HL-60 (cell line): ENCODE data around the gene CPNE6.

Experiments used
- DNase-seq, 2 experiments: peaks; one replicate each; pipeline ENCODE4 v3.0.0-alpha.2; 2010 to 2020; ENCODE audit warnings: low read depth in 1 of 2, low spot score in 1 of 2
- H3K27ac ChIP-seq: fragments of 250-450 bp; sonication (Bioruptor Pico); replicated peaks from 2 replicates; pipeline ENCODE4 v1.5.1; 2020; ENCODE audit warnings: mild to moderate bottlenecking, moderate library complexity
- H3K27me3 ChIP-seq: fragments of 250-450 bp; sonication (Bioruptor Pico); 2 replicates; pipeline ENCODE4 v1.5.1; 2021; ENCODE audit warnings: mild to moderate bottlenecking, moderate library complexity; ENCODE audit not compliant: insufficient read depth, poor library complexity, severe bottlenecking
- H3K4me3 ChIP-seq: replicated peaks from 2 replicates; pipeline ENCODE4 v1.5.1; 2011; ENCODE audit warnings: mild to moderate bottlenecking, control low read depth, low read length; ENCODE audit not compliant: insufficient read depth
- CTCF ChIP-seq: IDR thresholded peaks from one replicate; pipeline ENCODE4 v1.5.1; 2011; ENCODE audit warnings: low read length, control low read depth, inconsistent platforms; ENCODE audit not compliant: insufficient read depth
- GABPA ChIP-seq: IDR thresholded peaks from 2 replicates; pipeline ENCODE4 v1.6.1; 2012; ENCODE audit warnings: low read depth
- POLR2AphosphoS5 ChIP-seq: IDR thresholded peaks from 2 replicates; pipeline ENCODE4 v1.6.1; 2012; ENCODE audit warnings: low read depth
- REST ChIP-seq: IDR thresholded peaks from 2 replicates; pipeline ENCODE4 v1.6.1; 2012; ENCODE audit warnings: low read depth; ENCODE audit not compliant: insufficient replicate concordance
- SPI1 ChIP-seq: IDR thresholded peaks from 2 replicates; pipeline ENCODE4 v1.6.1; 2012; ENCODE audit warnings: low read depth, mild to moderate bottlenecking, borderline replicate concordance

Gene CPNE6

GRCh38 chr14:24054324-24054641, 17.1 kb upstream of the CPNE6 start:
- DNase-seq = no peak
- TF ChIP-seq GABPA (no peak), REST (peak; percentile 27)
- H3K4me3 ChIP-seq = no peak overlapping the region

GRCh38 chr14:24054646-24055045, 16.7 kb upstream of the CPNE6 start:
- no peak overlapping the region for H3K27ac ChIP-seq
- no peak overlapping the region for H3K4me3 ChIP-seq
- TF ChIP-seq CTCF = no peak
- TF ChIP-seq REST = no peak
- no peak for TF ChIP-seq POLR2AphosphoS5
- no peak for TF ChIP-seq GABPA
- no peak for TF ChIP-seq SPI1
- DNase-seq = no peak
- peaks cover 20% of the 10 kb centered on the region for H3K27me3 ChIP-seq

More at GRCh38 chr14:24054324-24054641, 17.1 kb upstream of the CPNE6 start:
- H3K27me3 ChIP-seq = peaks cover 20% of the 10 kb centered on the region
- H3K27ac ChIP-seq = no peak overlapping the region

GRCh38 chr14:24055971-24056799, 15.2 kb upstream of the CPNE6 start:
- TF ChIP-seq REST = no peak
- TF ChIP-seq CTCF = no peak
- no peak for TF ChIP-seq GABPA
- TF ChIP-seq SPI1 = no peak
- no peak for TF ChIP-seq POLR2AphosphoS5
- no peak for DNase-seq
- Histone ChIP-seq H3K27me3 (peaks cover 20% of the 10 kb centered on the region), H3K4me3 (no peak overlapping the region), H3K27ac (no peak overlapping the region)
